ENCODE results near the gene PTPDC1.

- TF ChIP-seq CTCF (IDR thresholded peaks at IDR 0.05 in 4 of 5, conservative IDR thresholded peaks at IDR 0.05 in 1 of 5) (no peak), POLR2A (IDR thresholded peaks at IDR 0.05) (no peak)
Observed at GRCh38 chr9:94120854-94121376, 36.7 kb downstream of the PTPDC1 start.
